ENCODE data around the gene IL36B.

DNA sequence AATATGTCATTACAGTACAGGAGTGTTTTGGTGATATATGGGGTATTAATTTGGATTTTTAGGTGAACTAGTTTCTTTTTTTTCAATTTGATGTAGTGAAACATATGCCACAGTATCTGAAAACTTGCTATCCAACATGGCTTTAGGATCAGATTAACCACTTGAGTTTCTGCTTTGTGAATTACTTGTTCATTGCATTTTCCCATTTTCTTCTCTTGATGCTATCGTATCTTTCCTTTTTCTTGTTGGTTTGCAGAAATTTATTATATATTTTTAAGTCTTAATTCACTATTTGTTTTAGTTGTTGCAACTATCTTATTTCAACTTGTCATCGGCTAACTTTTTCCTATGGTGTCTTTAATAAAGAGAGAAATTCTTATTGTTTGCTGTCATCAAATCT, 38.6 kb downstream of the IL36B start:
- TF ChIP-seq GATA2 (IDR thresholded peaks at IDR 0.05; ENCODE audit: low read depth, low read length), result no peak
- TF ChIP-seq GATA3 (IDR thresholded peaks at IDR 0.05; ENCODE audit: low read depth, low read length), result no peak
